GM18951 (cell line): ENCODE data around the gene GRID1.

Experiments used
- POLR2A ChIP-seq: IDR thresholded peaks from 4 replicates; pipeline ENCODE4 v1.6.1; 2011; ENCODE audit warnings: mild to moderate bottlenecking; ENCODE audit not compliant: insufficient read length, insufficient read depth; ENCODE audit errors: extremely low read depth
- in situ Hi-C: fragments of 300-500 bp; cut with MboI; formaldehyde crosslinking; loops from one replicate; pipeline ENCODE4 v1.12.0; 2022; ENCODE audit warnings: low sequenced_read_pairs, mixed read lengths, inconsistent platforms; ENCODE audit not compliant: unreplicated experiment

Gene GRID1

GRCh38 chr10:86256690-86257315 lies 109.8 kb downstream of the GRID1 start:
- no peak for TF ChIP-seq POLR2A
- in situ Hi-C loops, result no loop called here

GRCh38 chr10:86255405-86256251 lies 111.0 kb downstream of the GRID1 start:
- in situ Hi-C loops, result no loop called here
- TF ChIP-seq POLR2A, result no peak

- no peak for TF ChIP-seq POLR2A
- in situ Hi-C loops, result no loop called here
These were observed 111.9 kb downstream of the GRID1 start for GRCh38 chr10:86254526-86255174.

GRCh38 chr10:86254081-86254480 lies 112.5 kb downstream of the GRID1 start:
- no peak for TF ChIP-seq POLR2A
- in situ Hi-C loops, result no loop called here

GRCh38 chr10:86253091-86254072 lies 113.2 kb downstream of the GRID1 start:
- in situ Hi-C loops, result no loop called here
- TF ChIP-seq POLR2A, result no peak

GRCh38 chr10:86252556-86252955 lies 114.0 kb downstream of the GRID1 start:
- TF ChIP-seq POLR2A, result no peak
- in situ Hi-C loops, result no loop called here

- TF ChIP-seq POLR2A, result no peak
- in situ Hi-C loops, result no loop called here
These were observed 114.5 kb downstream of the GRID1 start for GRCh38 chr10:86252079-86252478.

GRCh38 chr10:86251426-86251825 lies 115.2 kb downstream of the GRID1 start:
- no peak for TF ChIP-seq POLR2A
- in situ Hi-C loops, result no loop called here

- TF ChIP-seq POLR2A, result no peak
- in situ Hi-C loops, result no loop called here
These were observed 116.2 kb downstream of the GRID1 start for GRCh38 chr10:86250399-86250798.

GRCh38 chr10:86249794-86250193 lies 116.8 kb downstream of the GRID1 start:
- TF ChIP-seq POLR2A, result no peak
- in situ Hi-C loops, result no loop called here

GRCh38 chr10:86248062-86248461 lies 118.5 kb downstream of the GRID1 start:
- in situ Hi-C loops, result no loop called here
- no peak for TF ChIP-seq POLR2A

- in situ Hi-C loops, result no loop called here
- no peak for TF ChIP-seq POLR2A
These were observed 119.0 kb downstream of the GRID1 start for GRCh38 chr10:86247588-86247987.
